ENCODE measurements around the gene LSAMP. TPM values are rescaled to one million over a fixed set of nuclear protein-coding genes. Genes with fewer than 3 reads are reported as not detected.

LSAMP gene
- total and polyA plus RNA-seq, 5 donors from 2014 or later: not detected

DNA sequence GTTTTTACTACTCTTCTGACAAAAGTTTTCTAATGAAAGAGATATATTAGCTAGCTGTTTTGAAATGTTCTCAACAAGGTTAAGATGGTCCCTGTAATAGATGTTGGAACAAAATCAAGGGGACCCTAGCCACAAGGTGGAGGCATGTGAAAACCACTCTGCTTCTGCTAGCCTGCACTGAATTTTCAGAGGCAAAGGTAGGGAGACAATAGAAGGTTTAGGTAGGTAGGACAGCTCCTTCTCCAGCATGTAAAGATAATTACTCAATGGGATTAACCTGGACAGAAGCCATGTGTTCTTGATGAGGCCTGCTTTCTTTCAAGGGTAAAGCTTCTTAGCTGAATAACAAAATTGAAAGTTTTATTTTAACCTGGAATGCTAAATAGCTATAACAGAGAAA is 333.5 kb downstream of the LSAMP start:
- no peak for ATAC-seq (ENCODE audit: low read depth in 2 of 2)
- Histone ChIP-seq H3K4me1 (ENCODE audit: control insufficient read depth, insufficient read depth, low read length, poor library complexity, severe bottlenecking) (no peaks in the 10 kb centered on the region), H3K4me3 (ENCODE audit: low read depth, low read length) (no peak overlapping the region), H3K27ac (ENCODE audit: insufficient read depth, low read length, poor library complexity, severe bottlenecking) (no peak overlapping the region), H3K36me3 (ENCODE audit: control insufficient read depth, insufficient read depth, low read length) (no peaks in the 10 kb centered on the region), H3K27me3 (ENCODE audit: control insufficient read depth, insufficient read depth, low read length) (no peaks in the 10 kb centered on the region), H3K9me3 (ENCODE audit: control insufficient read depth in 2 of 2, low read length in 2 of 2) (no peaks in the 10 kb centered on the region)
- no peaks in the 10 kb centered on the region for H3K27me3 Mint-ChIP-seq
- H3K9me3 Mint-ChIP-seq: peaks cover 0 to 5% (median 0%) of the 10 kb centered on the region in 7 donors
- no peaks in the 10 kb centered on the region for H3K4me1 Mint-ChIP-seq
- no peak for DNase-seq
- no peaks in the 10 kb centered on the region for H3K36me3 Mint-ChIP-seq
- no peak overlapping the region for H3K27ac Mint-ChIP-seq
- H3K4me3 Mint-ChIP-seq: no peak overlapping the region

DNA sequence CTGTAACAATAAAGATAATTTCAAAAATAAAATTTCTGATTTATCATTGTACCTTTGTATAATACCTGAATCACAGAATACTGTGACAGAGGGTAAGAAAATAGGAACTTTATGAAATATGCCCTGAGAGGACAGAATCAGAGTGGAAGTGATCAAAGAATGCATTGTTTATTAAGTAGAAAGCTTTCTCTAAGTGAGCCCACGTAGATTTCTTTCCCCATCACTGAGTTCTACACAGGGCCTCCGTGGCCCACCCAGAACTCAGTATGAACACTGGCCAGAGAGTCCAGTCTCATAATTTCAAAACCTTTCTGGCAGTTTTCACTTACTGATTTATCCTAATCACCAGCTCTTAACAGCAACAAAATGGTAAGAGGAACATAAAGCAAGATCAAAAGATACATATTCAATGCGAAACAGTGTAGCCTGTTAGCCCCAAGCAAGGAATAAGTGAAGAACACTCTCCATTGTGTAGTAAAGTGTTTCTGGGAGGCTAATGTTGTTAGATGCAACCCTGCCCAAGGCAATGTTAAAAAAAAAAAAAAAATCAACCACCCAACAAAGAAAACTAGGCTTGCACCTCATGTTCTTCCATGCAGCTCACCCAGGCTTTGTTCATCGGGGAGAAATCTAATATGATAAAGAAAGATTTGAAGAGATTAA is 341.3 kb downstream of the LSAMP start:
- H3K27ac Mint-ChIP-seq: no peak overlapping the region
- H3K27me3 ChIP-seq (ENCODE audit: control insufficient read depth, insufficient read depth, low read length): no peaks in the 10 kb centered on the region
- H3K9me3 ChIP-seq (ENCODE audit: control insufficient read depth in 2 of 2, low read length in 2 of 2): no peaks in the 10 kb centered on the region
- no peaks in the 10 kb centered on the region for H3K27me3 Mint-ChIP-seq
- H3K4me3 Mint-ChIP-seq: no peak overlapping the region
- H3K27ac ChIP-seq (ENCODE audit: insufficient read depth, low read length, poor library complexity, severe bottlenecking): no peak overlapping the region
- H3K4me1 ChIP-seq (ENCODE audit: control insufficient read depth, insufficient read depth, low read length, poor library complexity, severe bottlenecking): no peaks in the 10 kb centered on the region
- H3K4me1 Mint-ChIP-seq: no peaks in the 10 kb centered on the region
- no peaks in the 10 kb centered on the region for H3K36me3 ChIP-seq (ENCODE audit: control insufficient read depth, insufficient read depth, low read length)
- H3K36me3 Mint-ChIP-seq: no peaks in the 10 kb centered on the region
- H3K9me3 Mint-ChIP-seq: peaks cover 0 to 3% (median 0%) of the 10 kb centered on the region in 7 donors
- ATAC-seq (ENCODE audit: low read depth in 2 of 2) (no peak), DNase-seq (no peak)
- H3K4me3 ChIP-seq (ENCODE audit: low read depth, low read length): no peak overlapping the region

DNA sequence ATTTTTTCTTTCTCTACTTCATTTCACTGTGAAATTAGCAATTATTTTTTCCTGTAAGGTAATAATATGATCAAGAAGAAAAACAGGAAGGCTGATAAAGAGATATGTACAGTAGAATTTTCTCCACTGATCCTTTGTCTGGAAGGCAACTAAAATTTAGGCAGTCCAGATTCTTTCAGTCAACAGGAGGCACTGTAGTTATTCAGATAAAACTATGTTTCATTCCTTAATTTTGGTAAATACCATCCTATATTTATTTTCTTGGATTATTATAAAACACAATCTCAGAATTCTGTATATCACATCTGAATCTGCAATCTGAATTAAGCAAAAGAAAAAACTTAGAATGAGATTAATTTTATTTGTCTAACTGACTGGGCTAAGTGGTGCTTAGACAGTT is 343.2 kb downstream of the LSAMP start:
- no peak overlapping the region for H3K4me3 ChIP-seq (ENCODE audit: low read depth, low read length)
- H3K27me3 ChIP-seq (ENCODE audit: control insufficient read depth, insufficient read depth, low read length): no peaks in the 10 kb centered on the region
- Mint-ChIP-seq H3K27me3 (no peaks in the 10 kb centered on the region), H3K4me3 (no peak overlapping the region), H3K4me1 (no peaks in the 10 kb centered on the region), H3K36me3 (no peaks in the 10 kb centered on the region), H3K9me3 (peaks cover 0 to 5% (median 0%) of the 10 kb centered on the region in 7 donors), H3K27ac (no peak overlapping the region)
- no peaks in the 10 kb centered on the region for H3K36me3 ChIP-seq (ENCODE audit: control insufficient read depth, insufficient read depth, low read length)
- no peaks in the 10 kb centered on the region for H3K9me3 ChIP-seq (ENCODE audit: control insufficient read depth in 2 of 2, low read length in 2 of 2)
- ATAC-seq (ENCODE audit: low read depth in 2 of 2) (no peak), DNase-seq (no peak)
- no peak overlapping the region for H3K27ac ChIP-seq (ENCODE audit: insufficient read depth, low read length, poor library complexity, severe bottlenecking)
- H3K4me1 ChIP-seq (ENCODE audit: control insufficient read depth, insufficient read depth, low read length, poor library complexity, severe bottlenecking): no peaks in the 10 kb centered on the region

DNA sequence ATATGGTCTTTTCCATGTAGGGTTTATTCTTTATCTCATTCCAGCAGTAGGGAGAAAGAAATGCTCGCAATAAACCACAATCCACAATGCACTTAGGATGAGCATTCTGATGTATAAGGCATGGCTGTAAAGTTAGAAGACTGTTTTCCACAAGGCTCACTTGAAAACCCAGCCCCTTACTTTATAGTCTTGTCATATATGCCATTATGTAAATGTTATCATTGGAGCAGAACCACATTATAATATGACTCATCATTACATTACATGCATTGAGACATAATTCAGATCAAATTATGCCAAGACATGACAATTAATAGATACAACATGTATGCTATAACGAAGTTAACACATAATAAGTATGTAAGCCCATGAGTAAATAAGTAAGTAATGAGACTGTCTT is 348.1 kb downstream of the LSAMP start:
- Mint-ChIP-seq H3K36me3 (no peaks in the 10 kb centered on the region), H3K27me3 (no peaks in the 10 kb centered on the region)

DNA sequence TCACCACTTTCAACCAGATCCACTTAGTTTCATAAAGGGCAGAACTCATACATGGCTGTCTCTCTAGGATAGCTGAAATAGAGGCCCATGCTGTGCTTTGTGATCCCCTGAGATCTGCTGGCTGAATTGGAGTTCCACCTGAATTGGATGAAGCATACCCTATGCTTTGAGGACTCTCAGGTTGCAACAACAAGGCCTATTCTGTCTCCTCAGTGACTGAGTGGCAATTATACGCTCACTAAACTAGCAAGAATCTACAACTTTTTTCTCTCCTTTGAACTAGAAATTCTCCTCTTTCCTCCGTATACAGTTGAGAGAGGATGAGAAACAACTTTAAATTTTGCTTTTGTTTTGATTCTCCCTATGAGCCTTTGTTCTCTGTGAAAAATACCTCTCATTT is 348.7 kb downstream of the LSAMP start:
- ATAC-seq (ENCODE audit: low read depth in 2 of 2) (no peak), DNase-seq (no peak)
- Mint-ChIP-seq H3K27me3 (no peaks in the 10 kb centered on the region), H3K9me3 (peaks cover 0 to 7% (median 0%) of the 10 kb centered on the region in 7 donors), H3K4me3 (no peak overlapping the region), H3K36me3 (no peaks in the 10 kb centered on the region), H3K27ac (no peak overlapping the region), H3K4me1 (no peaks in the 10 kb centered on the region)
- Histone ChIP-seq H3K4me3 (ENCODE audit: low read depth, low read length) (no peak overlapping the region), H3K9me3 (ENCODE audit: control insufficient read depth in 2 of 2, low read length in 2 of 2) (no peaks in the 10 kb centered on the region), H3K27ac (ENCODE audit: insufficient read depth, low read length, poor library complexity, severe bottlenecking) (no peak overlapping the region), H3K27me3 (ENCODE audit: control insufficient read depth, insufficient read depth, low read length) (no peaks in the 10 kb centered on the region), H3K4me1 (ENCODE audit: control insufficient read depth, insufficient read depth, low read length, poor library complexity, severe bottlenecking) (no peaks in the 10 kb centered on the region), H3K36me3 (ENCODE audit: control insufficient read depth, insufficient read depth, low read length) (no peaks in the 10 kb centered on the region)

More for the DNA sequence above, 348.1 kb downstream of the LSAMP start:
- Mint-ChIP-seq H3K9me3 (peaks cover 0 to 7% (median 0%) of the 10 kb centered on the region in 7 donors), H3K27ac (no peak overlapping the region), H3K4me1 (no peaks in the 10 kb centered on the region), H3K4me3 (no peak overlapping the region)
- Histone ChIP-seq H3K9me3 (ENCODE audit: control insufficient read depth in 2 of 2, low read length in 2 of 2) (no peaks in the 10 kb centered on the region), H3K4me3 (ENCODE audit: low read depth, low read length) (no peak overlapping the region), H3K4me1 (ENCODE audit: control insufficient read depth, insufficient read depth, low read length, poor library complexity, severe bottlenecking) (no peaks in the 10 kb centered on the region), H3K27ac (ENCODE audit: insufficient read depth, low read length, poor library complexity, severe bottlenecking) (no peak overlapping the region), H3K27me3 (ENCODE audit: control insufficient read depth, insufficient read depth, low read length) (no peaks in the 10 kb centered on the region), H3K36me3 (ENCODE audit: control insufficient read depth, insufficient read depth, low read length) (no peaks in the 10 kb centered on the region)
- DNase-seq (no peak), ATAC-seq (ENCODE audit: low read depth in 2 of 2) (no peak)

DNA sequence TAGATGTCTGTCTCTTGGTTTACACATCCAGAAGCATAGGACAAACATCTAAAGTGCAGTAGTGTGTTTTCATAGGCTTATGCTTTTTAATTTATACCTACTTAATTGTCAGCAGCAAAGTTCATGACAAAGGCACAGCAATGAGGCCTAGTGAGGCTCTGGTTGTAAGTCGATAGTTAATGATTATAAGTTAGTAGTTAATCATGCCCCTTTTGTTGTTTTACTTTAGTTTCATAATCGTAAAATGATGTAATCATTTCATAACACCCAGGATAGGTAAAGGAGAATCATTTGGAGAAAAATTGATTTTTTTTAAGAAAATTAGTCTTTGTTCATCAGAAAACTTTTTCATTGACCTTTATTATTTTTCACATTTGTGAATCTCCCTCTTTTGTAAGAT is 351.9 kb downstream of the LSAMP start:
- Mint-ChIP-seq H3K4me1 (no peaks in the 10 kb centered on the region), H3K27ac (no peak overlapping the region), H3K27me3 (no peaks in the 10 kb centered on the region), H3K9me3 (peaks cover 0 to 9% (median 2%) of the 10 kb centered on the region in 7 donors), H3K36me3 (no peaks in the 10 kb centered on the region), H3K4me3 (no peak overlapping the region)
- no peak for ATAC-seq (ENCODE audit: low read depth in 2 of 2)
- Histone ChIP-seq H3K4me1 (ENCODE audit: control insufficient read depth, insufficient read depth, low read length, poor library complexity, severe bottlenecking) (no peaks in the 10 kb centered on the region), H3K36me3 (ENCODE audit: control insufficient read depth, insufficient read depth, low read length) (no peaks in the 10 kb centered on the region), H3K27me3 (ENCODE audit: control insufficient read depth, insufficient read depth, low read length) (no peaks in the 10 kb centered on the region), H3K9me3 (ENCODE audit: control insufficient read depth in 2 of 2, low read length in 2 of 2) (no peaks in the 10 kb centered on the region), H3K4me3 (ENCODE audit: low read depth, low read length) (no peak overlapping the region), H3K27ac (ENCODE audit: insufficient read depth, low read length, poor library complexity, severe bottlenecking) (no peak overlapping the region)
- no peak for DNase-seq

DNA sequence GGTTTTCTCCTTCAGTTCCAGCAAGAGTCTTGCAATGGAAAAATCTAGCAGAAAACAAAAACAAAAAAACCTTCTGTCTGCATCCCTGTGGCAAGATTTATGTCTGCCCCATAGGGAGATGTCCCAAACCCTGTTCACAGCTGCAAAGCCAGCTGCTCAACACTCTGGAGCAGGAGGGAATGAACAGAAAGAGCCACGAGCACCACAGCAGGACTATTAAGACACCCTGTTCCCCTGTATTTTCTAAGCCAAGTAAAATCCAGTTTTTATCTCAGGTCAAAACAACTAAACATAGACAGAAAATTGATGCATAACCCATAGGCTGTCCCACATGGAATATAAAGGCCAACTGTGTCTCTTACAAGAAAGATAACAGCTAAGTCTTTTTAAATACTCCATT is 357.9 kb downstream of the LSAMP start:
- no peaks in the 10 kb centered on the region for H3K27me3 Mint-ChIP-seq
- no peaks in the 10 kb centered on the region for H3K4me1 ChIP-seq (ENCODE audit: control insufficient read depth, insufficient read depth, low read length, poor library complexity, severe bottlenecking)
- H3K36me3 ChIP-seq (ENCODE audit: control insufficient read depth, insufficient read depth, low read length): no peaks in the 10 kb centered on the region
- DNase-seq: no peak
- H3K27me3 ChIP-seq (ENCODE audit: control insufficient read depth, insufficient read depth, low read length): no peaks in the 10 kb centered on the region
- no peaks in the 10 kb centered on the region for H3K36me3 Mint-ChIP-seq
- H3K4me1 Mint-ChIP-seq: no peaks in the 10 kb centered on the region
- no peaks in the 10 kb centered on the region for H3K9me3 ChIP-seq (ENCODE audit: control insufficient read depth in 2 of 2, low read length in 2 of 2)
- H3K27ac Mint-ChIP-seq: no peak overlapping the region
- no peak overlapping the region for H3K27ac ChIP-seq (ENCODE audit: insufficient read depth, low read length, poor library complexity, severe bottlenecking)
- no peak overlapping the region for H3K4me3 Mint-ChIP-seq
- no peak overlapping the region for H3K4me3 ChIP-seq (ENCODE audit: low read depth, low read length)
- H3K9me3 Mint-ChIP-seq: peaks cover 0 to 11% (median 2%) of the 10 kb centered on the region in 7 donors
- no peak for ATAC-seq (ENCODE audit: low read depth in 2 of 2)

DNA sequence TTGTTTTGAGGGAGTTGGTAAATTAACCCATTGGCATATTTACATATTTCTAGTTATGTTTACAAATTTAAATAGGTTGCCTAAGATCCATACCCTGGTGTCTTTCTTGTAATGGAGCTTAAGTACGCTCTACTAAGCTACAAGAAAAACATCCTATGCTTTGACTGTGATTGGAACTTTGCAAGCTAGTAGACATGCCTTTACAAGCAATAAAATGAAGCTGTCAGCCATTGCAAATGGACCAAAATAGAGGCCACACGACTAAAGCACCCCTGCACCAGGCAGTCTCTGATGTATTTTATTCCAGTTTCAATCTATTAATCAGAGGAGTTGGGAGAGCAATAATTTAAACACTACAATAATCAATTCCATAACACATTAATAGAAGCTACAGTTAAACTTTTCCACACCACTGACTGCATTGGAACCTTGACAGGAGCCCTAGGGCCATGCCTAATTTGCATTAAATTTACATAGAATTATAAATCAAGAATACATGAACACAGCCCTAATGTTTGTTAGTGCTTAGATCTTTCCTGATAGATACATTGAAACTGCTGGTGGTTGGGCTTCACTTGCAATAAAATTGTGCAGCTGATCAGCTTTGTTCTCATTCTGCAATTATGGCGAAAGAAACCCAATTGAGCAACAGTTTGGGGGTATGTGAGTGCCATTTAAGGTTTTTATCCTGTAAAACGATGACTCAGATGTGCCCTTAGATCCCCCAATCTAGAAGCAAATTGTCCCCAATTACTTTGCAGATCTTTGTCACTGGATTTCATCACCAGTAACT is 360.1 kb downstream of the LSAMP start:
- no peak overlapping the region for H3K27ac ChIP-seq (ENCODE audit: insufficient read depth, low read length, poor library complexity, severe bottlenecking)
- Mint-ChIP-seq H3K27me3 (no peaks in the 10 kb centered on the region), H3K36me3 (no peaks in the 10 kb centered on the region), H3K4me3 (no peak overlapping the region), H3K27ac (no peak overlapping the region), H3K9me3 (peaks cover 0 to 3% (median 1%) of the 10 kb centered on the region in 7 donors), H3K4me1 (no peaks in the 10 kb centered on the region)
- no peaks in the 10 kb centered on the region for H3K4me1 ChIP-seq (ENCODE audit: control insufficient read depth, insufficient read depth, low read length, poor library complexity, severe bottlenecking)
- DNase-seq (no peak), ATAC-seq (ENCODE audit: low read depth in 2 of 2) (no peak)
- H3K4me3 ChIP-seq (ENCODE audit: low read depth, low read length): no peak overlapping the region
- no peaks in the 10 kb centered on the region for H3K9me3 ChIP-seq (ENCODE audit: control insufficient read depth in 2 of 2, low read length in 2 of 2)
- H3K27me3 ChIP-seq (ENCODE audit: control insufficient read depth, insufficient read depth, low read length): no peaks in the 10 kb centered on the region
- no peaks in the 10 kb centered on the region for H3K36me3 ChIP-seq (ENCODE audit: control insufficient read depth, insufficient read depth, low read length)
